GM19372 (cell line): ENCODE results near the gene RECQL.

ENCODE experiments used
- ATAC-seq: cut with Tn5 transposase; IDR thresholded peaks from one replicate; pipeline ENCODE4 v1.9.1; 2021; ENCODE audit warnings: mild to moderate bottlenecking, low read depth, moderate library complexity; ENCODE audit not compliant: unreplicated experiment

The RECQL gene, protein sequence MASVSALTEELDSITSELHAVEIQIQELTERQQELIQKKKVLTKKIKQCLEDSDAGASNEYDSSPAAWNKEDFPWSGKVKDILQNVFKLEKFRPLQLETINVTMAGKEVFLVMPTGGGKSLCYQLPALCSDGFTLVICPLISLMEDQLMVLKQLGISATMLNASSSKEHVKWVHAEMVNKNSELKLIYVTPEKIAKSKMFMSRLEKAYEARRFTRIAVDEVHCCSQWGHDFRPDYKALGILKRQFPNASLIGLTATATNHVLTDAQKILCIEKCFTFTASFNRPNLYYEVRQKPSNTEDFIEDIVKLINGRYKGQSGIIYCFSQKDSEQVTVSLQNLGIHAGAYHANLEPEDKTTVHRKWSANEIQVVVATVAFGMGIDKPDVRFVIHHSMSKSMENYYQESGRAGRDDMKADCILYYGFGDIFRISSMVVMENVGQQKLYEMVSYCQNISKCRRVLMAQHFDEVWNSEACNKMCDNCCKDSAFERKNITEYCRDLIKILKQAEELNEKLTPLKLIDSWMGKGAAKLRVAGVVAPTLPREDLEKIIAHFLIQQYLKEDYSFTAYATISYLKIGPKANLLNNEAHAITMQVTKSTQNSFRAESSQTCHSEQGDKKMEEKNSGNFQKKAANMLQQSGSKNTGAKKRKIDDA

DNA sequence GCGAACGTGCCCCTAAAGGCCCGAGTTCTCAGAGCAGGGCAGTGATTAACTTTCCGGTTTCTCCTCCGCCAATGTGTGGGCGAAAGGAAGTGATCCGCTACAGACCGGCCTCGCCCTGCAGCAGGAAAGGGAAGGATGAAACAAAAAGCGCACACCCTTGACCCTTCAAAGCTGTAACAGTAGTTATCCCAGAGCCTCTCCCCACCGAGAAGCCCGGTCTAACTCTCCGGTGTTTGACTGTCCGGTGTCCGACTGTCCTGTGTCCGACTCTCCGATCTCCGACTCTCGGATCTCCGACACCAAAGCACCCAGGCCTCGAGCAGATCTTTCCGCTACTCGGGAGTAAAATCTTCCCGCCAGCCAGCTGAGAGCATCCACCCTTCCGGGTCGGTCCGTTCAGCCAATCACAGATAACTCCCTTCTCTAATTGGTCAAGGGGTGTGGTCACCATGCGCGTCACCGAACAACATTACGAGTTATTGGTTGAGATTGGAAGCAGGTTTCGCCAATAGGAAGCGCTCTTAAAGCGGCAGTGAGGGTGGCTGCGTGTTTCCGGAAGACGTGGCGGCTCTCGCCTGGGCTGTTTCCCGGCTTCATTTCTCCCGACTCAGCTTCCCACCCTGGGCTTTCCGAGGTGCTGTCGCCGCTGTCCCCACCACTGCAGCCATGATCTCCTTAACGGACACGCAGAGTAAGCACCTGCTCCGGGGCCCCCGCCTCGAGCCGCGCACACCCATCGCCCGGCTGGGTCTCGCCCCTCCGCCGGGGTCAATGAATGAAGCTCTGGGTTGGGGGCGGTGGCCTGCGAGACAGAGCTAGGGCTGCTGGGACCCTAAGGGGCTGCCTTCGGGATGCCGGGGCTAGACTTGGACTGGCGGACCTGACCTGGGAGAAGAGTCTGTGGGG is at the start of gene RECQL, which contains the start of gene GOLT1B:
Gene RECQL (minus strand): TSS at position 378 of the 906 bp plus-strand sequence. CDS start 2,065 bp downstream, outside the sequence.
Gene GOLT1B (plus strand): TSS at position 532 of the 906 bp plus-strand sequence. CDS start 135 bp downstream, at position 667.
- ATAC-seq: peak; percentile 98

DNA sequence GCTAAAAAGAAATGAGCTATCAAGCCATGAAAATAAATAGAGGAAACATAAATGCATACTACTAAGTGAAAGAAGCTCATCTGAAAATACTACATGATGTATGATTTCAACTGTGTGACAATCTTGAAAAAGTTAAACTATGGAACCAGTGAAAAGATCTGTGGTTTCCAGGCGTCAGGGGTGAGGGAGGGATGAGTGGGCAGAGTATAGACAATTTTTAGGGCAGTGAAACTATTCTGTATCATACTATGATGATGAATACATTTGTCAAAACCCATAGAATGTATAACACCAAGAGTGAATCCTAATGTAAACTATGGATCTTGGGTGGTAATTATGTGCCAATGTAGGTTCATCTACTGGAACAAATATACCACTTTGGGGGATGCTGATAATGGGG is 46.0 kb upstream of the RECQL start:
- no peak for ATAC-seq

DNA sequence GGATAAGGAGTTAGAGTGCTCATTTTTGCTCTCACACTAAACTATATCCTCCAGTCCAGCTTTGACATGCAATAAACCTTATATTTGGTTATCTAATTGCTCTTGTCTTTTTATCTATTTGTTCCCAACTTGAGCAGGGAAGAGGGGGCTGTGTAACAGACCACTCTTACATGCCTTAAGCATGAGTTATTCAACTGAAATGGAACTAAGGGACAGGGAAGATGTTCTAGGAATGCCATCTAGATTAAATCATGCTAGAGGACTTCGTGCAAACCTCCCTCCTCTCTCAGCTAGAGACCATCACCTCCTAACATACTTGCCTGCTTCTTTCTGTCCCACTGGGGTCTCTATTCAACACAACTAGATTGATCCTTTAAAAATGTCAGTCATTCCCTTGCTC is 45.3 kb upstream of the RECQL start:
- ATAC-seq: no peak

DNA sequence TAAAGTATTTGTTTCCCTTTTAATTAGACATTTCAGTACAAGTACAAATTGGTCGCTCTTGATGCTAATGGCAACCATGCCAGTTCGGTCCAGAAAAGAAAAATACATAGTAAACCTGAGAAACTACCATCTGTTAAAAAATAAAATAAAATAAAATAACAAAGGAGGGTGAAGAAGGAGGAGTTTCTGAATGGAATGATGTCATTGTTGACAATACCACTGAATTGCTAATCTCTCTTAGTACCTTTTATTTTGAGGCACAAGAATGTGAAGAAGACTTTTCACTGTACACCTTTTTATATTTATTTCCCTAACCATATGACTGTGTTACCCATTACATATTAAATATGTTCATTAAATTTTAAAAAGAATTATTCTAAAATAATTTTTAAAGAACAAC is 44.1 kb upstream of the RECQL start:
- ATAC-seq: no peak

DNA sequence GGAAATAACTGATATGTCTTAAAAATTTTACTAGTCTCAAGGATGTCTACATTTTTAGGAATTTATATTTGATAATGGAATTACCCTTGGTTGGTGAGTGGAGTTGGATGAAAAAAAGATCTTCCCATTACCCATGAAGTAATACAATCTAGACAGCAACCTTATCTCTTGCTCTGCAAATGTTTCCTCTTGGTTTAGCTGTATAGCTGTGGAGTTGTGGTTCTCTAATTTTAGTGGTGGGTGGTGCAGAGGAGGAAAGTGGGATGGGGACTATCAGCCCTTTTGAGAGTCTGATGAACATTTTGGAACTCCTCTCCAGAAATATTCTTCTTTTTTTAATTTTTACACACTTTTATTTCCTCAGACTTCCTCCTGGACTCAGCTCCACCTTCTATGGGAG is 41.7 kb upstream of the RECQL start:
- ATAC-seq: no peak

DNA sequence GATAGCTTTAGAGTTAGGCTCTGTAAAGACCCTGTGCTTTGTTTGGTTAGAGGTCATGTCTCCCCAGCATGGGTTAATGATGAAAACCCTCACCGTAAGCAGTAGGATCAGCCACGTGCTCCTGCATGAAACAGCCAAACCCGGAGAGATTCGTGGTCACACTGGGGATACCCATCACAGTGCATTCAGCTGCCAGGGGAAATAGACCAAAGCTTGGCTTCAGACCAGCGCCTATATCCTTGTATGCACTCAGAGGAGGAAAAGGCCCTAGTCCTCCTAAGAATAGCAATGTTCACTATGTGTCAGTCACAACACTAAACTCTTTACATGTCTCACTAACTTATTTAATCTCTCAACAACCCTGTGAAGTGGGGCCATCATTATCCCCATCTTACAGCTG is 41.0 kb upstream of the RECQL start:
- ATAC-seq: no peak

DNA sequence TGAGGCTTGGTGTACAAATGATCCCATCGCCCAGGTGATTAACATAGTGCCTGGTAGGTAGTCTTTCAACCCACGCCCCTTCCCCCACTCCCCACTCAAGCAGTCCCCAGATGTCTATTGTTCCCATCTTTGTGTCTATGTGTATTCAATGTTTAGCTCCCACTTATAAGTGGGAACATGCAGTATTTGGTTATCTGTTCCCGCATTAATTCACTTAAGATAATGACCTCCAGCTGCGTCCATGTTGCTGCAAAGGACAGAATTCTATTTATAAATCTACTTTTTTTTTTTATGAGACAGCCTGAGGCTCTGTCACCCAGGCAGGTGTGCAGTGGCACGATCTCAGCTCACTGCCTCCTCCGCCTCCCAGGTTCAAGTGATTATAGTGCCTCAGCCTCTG is 40.3 kb upstream of the RECQL start:
- ATAC-seq: no peak

DNA sequence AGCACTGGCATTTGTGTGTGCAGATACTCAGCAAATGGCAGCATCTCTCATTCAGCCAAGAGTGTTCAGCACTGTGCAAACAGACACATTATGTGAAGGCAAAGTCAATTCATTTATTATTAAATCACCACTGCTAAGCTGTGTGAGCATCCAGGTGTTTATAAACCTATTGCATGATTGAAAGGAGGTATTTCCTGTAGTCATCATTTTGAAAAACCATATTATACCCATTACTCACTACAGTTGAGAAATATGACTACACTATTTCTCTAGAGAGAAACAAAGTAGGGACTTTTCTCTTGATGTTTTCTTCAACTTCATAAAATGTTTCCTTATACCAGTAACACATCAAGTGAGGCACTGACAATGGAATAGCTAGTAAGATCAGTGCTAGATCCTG is 38.4 kb upstream of the RECQL start:
- no peak for ATAC-seq

DNA sequence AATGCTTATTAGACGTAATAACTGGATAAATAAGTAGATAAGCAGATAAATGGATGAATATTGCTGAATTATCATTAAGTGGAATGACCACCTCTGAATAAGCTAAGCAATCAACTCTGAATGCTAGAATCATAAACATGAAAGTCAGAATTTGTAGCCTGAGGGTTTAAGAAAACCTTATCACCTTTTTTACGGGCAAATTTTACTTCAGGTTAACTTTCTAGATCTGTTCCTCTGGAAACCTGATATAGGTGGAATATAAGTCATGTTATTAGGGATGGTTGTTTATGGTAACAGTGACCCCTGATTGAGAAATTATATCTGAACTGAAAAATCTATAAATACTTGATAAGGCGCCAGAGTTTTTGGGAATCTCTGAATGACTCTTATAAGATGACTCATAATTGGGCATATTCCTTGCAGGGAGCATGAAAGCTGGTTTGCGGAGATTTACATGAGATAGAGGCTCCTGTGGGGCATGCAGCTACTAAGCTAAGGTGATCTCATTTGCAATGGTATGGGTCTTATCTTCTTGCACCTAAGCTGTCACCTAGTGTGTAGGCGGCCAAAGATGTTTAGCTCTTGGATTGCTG is 36.7 kb upstream of the RECQL start:
- ATAC-seq: no peak

DNA sequence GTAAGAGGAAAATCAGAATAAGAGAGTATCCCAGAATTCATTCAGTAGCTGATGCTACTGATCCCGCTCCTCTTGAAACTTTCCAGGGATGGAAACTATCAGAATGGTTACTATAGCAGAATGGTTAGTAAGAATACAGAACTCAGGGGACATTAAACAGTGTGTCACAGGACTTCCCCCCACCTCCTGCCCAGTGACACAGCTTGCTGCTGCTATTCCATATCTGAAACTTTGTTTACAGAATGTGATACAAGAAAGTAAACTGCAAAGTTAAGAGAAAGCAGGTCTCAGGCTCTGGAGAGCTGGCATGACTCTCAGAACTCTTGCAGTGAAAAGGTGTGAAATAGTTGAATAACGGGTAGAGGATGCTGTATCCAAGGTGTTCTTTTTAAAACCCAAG is 28.0 kb upstream of the RECQL start:
- ATAC-seq: no peak

DNA sequence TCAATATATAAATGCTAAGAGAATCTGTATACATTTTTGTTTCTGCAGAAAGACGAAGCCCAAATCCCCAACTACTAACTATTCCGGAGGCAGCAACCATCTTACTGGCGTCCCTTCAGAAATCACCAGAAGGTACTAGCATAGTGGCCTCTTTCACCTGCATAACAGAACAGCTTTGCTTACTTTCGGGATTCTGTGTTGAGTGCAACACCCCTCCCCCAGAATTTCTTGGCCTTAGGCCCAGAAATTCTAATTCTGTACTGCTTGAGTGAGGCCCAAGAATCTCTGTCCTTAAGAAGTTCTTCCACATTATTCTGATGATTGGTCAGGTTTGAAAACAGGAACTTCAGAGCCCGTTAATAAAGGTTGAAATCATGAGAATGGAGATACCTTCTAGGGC is 27.5 kb upstream of the RECQL start:
- no peak for ATAC-seq

DNA sequence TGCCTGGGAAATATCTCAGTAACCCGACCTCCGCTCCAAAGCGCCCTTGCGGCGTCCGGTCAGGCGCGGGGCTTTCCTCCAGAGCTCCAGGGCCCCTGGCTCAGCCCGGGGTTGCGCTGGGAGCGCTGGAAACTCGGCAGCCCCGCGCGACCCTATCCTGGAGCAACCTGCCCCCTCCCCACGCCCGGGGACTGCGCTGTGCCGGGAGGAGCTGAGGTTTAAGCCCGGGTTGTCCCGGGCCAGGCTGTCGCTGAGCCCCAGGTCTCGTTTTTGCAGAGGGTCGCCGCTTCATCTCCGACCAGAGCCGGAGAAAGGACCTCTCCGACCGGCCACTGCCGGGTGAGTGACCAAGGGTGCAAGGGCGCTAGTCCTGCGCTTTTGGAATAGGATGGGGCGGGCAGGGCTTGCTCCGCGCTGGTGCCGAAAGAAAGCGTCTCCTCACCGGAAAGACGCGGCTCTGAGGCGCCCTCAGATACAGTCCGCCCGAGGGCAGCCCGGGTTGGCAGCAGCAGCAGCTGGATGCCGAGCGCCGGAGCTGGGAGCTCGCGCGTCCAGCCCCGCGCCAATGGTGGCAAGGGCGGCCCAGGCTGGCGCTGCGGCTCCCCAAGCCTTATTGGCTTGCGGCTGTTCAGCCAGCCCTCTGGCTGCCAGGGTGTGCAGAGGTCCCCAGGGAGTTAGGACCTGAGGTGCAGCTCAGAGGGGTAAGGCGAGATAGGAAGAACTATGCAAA is 26.2 kb upstream of the RECQL start:
- ATAC-seq: peak; percentile 86

DNA sequence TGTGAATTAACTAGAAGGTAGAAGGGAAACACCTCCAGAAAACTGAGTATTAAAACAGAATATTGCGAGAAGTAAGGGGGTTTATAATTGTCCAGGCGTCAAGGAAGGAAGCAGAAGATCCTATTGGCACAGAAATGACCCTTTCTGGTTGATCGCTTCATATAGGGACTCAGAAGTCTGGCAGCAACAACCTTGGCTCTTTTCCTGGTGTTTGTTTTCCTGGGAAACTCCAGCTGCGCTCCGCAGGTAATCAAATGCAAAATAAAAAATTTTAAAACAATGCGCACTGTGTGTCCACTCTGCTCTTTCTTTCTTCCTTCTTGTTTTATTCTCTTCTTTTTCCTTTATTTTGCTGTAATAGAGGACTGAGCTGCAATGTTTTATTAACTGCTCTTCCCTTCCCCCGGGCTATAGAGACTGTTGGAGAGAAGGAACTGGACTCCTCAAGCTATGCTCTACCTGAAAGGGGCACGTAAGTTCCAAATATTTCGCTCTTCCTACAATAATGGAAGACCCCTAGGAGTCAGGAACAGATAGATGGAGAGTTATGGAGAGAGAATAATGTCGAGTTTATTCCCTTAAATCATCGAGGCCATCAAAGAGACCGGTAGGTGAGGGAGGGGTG is 25.4 kb upstream of the RECQL start:
- ATAC-seq: no peak

DNA sequence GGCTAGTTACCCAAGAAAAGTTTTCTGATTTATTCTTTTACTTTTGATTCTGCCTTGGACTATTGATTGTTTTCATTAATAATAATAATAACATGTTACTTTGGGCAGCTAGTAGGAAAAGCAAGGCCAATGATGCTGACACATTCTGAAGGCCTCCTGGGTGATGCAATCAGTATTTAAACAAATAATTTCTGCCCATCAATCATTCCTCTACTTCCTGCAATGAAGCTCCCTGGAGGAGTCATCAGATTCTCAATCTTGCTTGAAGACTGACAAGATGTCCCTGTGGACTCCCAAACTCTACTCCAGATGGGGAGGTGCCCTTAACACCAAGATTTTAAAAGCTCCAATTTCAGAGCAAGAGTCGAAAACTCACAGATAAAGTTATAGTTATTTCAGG is 24.6 kb upstream of the RECQL start, which contains the start of gene SPX:
Gene SPX (plus strand): TSS at position 244 of the 400 bp plus-strand sequence. CDS start 177 bp downstream, outside the sequence.
- no peak for ATAC-seq

DNA sequence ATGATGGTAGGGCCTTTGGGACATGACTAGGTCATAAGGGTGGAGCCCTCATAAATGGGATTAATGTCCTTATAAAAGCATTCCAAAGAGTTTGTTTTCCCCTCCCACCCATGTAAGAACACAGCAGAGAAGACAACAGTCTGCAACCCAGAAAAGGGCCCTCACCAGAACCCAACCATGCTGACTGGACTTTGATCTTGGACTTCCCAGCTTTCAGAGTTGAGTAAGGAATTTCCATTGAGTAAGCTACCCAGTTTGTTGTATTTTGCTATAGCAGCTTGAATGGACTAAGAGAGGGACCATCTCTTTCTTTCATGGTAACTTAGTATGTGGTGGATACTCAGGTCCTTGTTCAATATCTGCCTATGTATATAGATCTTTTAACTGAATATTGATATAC is 21.7 kb upstream of the RECQL start:
- ATAC-seq: no peak

DNA sequence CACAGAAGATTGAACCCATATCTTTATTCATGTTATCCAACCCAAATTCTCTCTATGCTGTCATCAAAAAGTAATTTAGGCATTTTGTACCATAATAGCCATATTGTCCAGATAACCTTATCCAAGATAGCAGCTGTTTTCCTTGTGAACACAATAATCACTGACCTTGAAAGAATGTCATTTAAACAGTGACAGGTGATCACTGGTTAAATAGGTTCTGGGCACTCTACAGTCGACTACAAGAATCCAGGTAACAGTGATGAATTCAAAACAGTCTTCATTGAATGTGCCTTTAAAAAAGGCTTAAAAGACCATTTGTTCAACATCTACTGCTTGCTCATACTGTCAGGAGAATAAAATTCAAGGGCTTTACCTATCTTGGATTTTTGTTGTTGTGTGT is 20.1 kb upstream of the RECQL start:
- no peak for ATAC-seq

DNA sequence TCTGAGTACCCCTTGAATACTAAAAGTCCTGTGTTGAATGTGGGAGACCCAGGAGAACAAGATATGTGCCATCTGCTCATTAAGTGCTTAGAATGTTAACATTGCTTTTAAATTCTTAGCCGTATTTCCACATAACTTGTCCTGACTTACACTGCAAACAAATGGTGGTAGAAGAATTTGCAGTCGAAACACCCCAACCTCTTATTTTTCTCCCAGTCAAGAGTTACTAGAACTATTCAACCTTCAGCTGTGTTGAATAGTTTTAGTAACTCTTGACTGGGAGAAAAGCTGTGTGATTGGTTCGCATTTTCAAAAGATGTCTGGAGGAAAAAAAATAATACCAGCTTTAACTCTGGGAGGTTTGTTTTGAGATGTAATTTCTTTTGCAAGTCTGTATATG is 17.0 kb upstream of the RECQL start:
- ATAC-seq: no peak

DNA sequence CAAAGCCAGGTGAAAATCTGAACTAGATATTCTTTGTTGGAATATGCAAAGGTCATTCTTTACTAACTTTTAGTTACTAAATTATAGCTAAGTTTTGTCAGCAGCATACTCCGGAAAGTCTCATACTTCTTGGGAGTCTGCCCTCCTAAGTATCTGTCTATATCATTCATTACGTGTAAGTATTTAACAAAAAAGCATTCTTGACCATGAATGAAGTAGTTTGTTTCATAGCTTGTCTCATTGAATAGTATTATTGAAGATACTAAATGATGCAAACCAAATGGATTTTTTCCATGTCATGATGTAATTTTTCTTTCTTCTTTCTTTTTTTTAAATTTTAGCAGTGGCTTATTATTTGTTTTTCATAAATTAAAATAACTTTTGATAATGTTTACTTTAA is 14.8 kb upstream of the RECQL start:
- no peak for ATAC-seq

DNA sequence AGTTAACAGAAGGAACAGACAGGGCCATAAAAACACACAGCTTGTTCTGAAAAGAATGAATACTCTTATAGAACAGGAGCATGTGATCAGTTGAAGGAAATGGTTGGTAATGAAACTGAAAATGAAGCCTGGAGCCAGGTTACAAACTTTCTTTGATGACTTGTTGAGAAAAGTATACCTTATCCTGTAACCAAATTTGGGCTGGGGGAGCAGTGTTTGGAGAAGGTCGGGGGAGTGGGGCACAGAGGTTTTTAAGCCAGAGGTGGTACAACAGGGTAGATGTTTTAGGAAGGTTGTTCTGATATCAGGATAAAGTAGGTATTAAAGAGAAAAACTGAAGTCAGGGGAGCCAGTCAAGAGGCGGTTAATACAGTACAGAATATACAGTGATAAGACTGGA is 8.3 kb upstream of the RECQL start:
- ATAC-seq: peak; percentile 97
